ENCODE results near the gene VTN. TPM values are rescaled to one million over a fixed set of nuclear protein-coding genes. Genes with fewer than 3 reads are reported as not detected.

VTN gene
- total RNA-seq, 2 donors from 2014 or later, result 0.14 to 57.8 TPM

DNA sequence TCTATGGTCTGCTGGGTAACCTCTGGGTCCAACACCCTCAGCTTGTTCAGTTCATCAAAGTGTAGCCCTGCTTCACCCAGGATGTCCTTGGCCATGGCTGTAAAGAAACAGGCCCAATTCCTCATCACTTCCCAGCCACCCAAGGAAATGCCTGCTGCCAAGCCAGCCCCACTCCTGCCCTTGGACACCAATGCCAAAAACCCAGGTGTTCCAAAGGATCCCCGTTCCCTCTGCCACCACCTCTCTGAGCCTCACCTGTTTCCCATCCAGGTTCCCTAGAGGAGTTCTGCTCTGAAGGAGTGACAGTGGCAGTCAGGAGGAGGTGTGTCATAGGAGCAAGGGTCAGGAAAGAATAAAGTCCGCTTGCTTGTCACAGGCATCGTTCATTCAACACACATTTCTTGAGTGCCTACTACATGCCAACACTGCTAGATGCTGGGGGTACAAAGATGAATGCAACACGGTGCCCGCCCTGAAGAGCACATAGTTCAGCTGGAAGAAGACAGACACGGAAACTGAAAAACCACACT lies 38.2 kb downstream of the VTN start:
- Histone ChIP-seq H3K27ac (no peak overlapping the region), H3K27me3 (replicated peaks; ENCODE audit: insufficient read depth) (no peaks in the 10 kb centered on the region), H3K36me3 (peaks cover 0 to 12% of the 10 kb centered on the region in 2 donors), H3K4me3 (no peak overlapping the region), H3K4me1 (replicated peaks) (peaks cover 12% of the 10 kb centered on the region), H3K9me3 (no peaks in the 10 kb centered on the region)
- WGBS, result 88% methylated on average over 6 of the region's 6 CpGs
- DNase-seq (ENCODE audit: low spot score), result no peak
- TF ChIP-seq CTCF (IDR thresholded peaks at IDR 0.05) (no peak), POLR2AphosphoS5 (IDR thresholded peaks at IDR 0.05) (no peak), POLR2A (IDR thresholded peaks at IDR 0.05) (no peak)
- intact Hi-C loops (cut with DNase I), result no loop called here

GRCh38 chr17:28330671-28331070 lies 39.4 kb downstream of the VTN start:
- intact Hi-C loops (cut with DNase I), result no loop called here
- 84% methylated on average over 5 of the region's 5 CpGs for WGBS
- H3K4me1 ChIP-seq (replicated peaks), result peaks cover 12% of the 10 kb centered on the region
- H3K27me3 ChIP-seq (replicated peaks; ENCODE audit: insufficient read depth), result no peaks in the 10 kb centered on the region
- DNase-seq (ENCODE audit: low spot score), result no peak
- H3K27ac ChIP-seq, result no peak overlapping the region
- no peak for TF ChIP-seq POLR2A (IDR thresholded peaks at IDR 0.05)
- TF ChIP-seq POLR2AphosphoS5 (IDR thresholded peaks at IDR 0.05), result no peak
- no peak for TF ChIP-seq CTCF (IDR thresholded peaks at IDR 0.05)
- peaks cover 0 to 12% of the 10 kb centered on the region in 2 donors for H3K36me3 ChIP-seq
- no peaks in the 10 kb centered on the region for H3K9me3 ChIP-seq
- no peak overlapping the region for H3K4me3 ChIP-seq

GRCh38 chr17:28328325-28328724 lies 41.8 kb downstream of the VTN start:
- Histone ChIP-seq H3K27me3 (replicated peaks; ENCODE audit: insufficient read depth) (no peaks in the 10 kb centered on the region), H3K9me3 (no peaks in the 10 kb centered on the region), H3K36me3 (peaks cover 0 to 12% of the 10 kb centered on the region in 2 donors), H3K4me1 (replicated peaks) (no peaks in the 10 kb centered on the region), H3K4me3 (no peak overlapping the region), H3K27ac (no peak overlapping the region)
- intact Hi-C loops (cut with DNase I), result no loop called here
- no peak for TF ChIP-seq POLR2A (IDR thresholded peaks at IDR 0.05)
- TF ChIP-seq CTCF (IDR thresholded peaks at IDR 0.05), result no peak
- no peak for TF ChIP-seq POLR2AphosphoS5 (IDR thresholded peaks at IDR 0.05)
- 69% methylated on average over 4 of the region's 4 CpGs for WGBS
- no peak for DNase-seq (ENCODE audit: low spot score)

- H3K27me3 ChIP-seq (replicated peaks; ENCODE audit: insufficient read depth), result no peaks in the 10 kb centered on the region
- peaks cover 0 to 12% of the 10 kb centered on the region in 2 donors for H3K36me3 ChIP-seq
- H3K27ac ChIP-seq, result no peak overlapping the region
- DNase-seq (ENCODE audit: low spot score), result no peak
- H3K9me3 ChIP-seq, result no peaks in the 10 kb centered on the region
- intact Hi-C loops (cut with DNase I), result no loop called here
- 66% methylated on average over 3 of the region's 3 CpGs for WGBS
- TF ChIP-seq POLR2A (IDR thresholded peaks at IDR 0.05), result no peak
- no peak for TF ChIP-seq CTCF (IDR thresholded peaks at IDR 0.05)
- TF ChIP-seq POLR2AphosphoS5 (IDR thresholded peaks at IDR 0.05), result no peak
- no peaks in the 10 kb centered on the region for H3K4me1 ChIP-seq (replicated peaks)
- no peak overlapping the region for H3K4me3 ChIP-seq
These were observed 42.4 kb downstream of the VTN start for GRCh38 chr17:28327709-28328108.

DNA sequence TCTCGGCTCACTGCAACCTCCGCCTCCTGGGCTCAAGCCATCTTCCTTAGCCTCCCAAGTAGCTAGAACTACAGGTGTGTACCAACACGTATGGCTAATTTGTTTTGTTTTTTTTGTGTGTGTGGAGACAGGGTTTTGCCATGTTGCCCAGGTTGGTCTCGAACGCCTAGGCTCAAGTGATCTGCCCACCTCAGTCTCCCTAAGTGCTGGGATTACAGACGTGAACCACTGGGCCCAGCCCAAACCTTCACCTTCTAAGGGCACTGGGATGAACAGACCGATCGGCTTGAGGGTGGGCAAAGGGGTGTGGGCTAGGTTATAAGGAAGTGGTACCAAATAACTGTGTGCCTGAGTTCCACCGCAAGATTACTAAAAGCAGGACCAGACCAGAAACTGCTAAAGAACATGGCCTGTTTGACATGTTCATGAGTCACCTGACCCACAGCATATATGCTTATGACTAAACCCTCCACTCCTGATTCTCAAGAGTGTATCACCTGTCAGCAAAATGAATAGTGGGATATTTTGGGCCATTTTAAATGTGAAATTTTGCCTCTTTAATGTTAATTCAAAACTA lies 43.0 kb downstream of the VTN start:
- Histone ChIP-seq H3K4me3 (no peak overlapping the region), H3K36me3 (peaks cover 0 to 12% of the 10 kb centered on the region in 2 donors), H3K9me3 (no peaks in the 10 kb centered on the region), H3K27ac (no peak overlapping the region), H3K4me1 (replicated peaks) (no peaks in the 10 kb centered on the region), H3K27me3 (replicated peaks; ENCODE audit: insufficient read depth) (no peaks in the 10 kb centered on the region)
- no peak for TF ChIP-seq CTCF (IDR thresholded peaks at IDR 0.05)
- no peak for TF ChIP-seq POLR2AphosphoS5 (IDR thresholded peaks at IDR 0.05)
- intact Hi-C loops (cut with DNase I), result no loop called here
- DNase-seq (ENCODE audit: low spot score), result no peak
- 93% methylated on average over 9 of the region's 9 CpGs for WGBS

All from prostate gland (tissue), 2 donors.